Kidney (tissue), 14 donors: ENCODE data around the gene ZFAND3. TPM values are rescaled to one million over a fixed set of nuclear protein-coding genes. Genes with fewer than 3 reads are reported as not detected.

Experiments used
- DNase-seq, 5 donors: peaks; one replicate each; pipeline ENCODE4 v3.0.0-alpha.2; 2013 to 2020
- FAIRE-seq: peaks from 2 replicates; lab custom pipeline; 2012; peaks lifted over from hg19 to GRCh38; lab: Jason Lieb, UNC
- H3K27ac ChIP-seq, 2 donors: one replicate each; pipeline ENCODE4 v1.7.0; 2013; ENCODE audit warnings: low read depth in 2 of 2, low read length in 2 of 2, inconsistent platforms in 1 of 2
- H3K27me3 ChIP-seq: one replicate; pipeline ENCODE4 v1.7.1; 2013; ENCODE audit warnings: low read length, inconsistent platforms; ENCODE audit not compliant: control insufficient read depth, insufficient read depth
- H3K36me3 ChIP-seq, 3 donors: one replicate each; pipeline versions ENCODE4 v1.7.0 to v1.7.1; 2013; ENCODE audit warnings: low read length in 3 of 3, control low read depth in 1 of 3, inconsistent platforms in 1 of 3; ENCODE audit not compliant: insufficient read depth in 3 of 3, control insufficient read depth in 2 of 3
- H3K4me1 ChIP-seq, 3 donors: one replicate each; pipeline versions ENCODE4 v1.7.0 to v1.7.1; 2013; ENCODE audit warnings: low read length in 3 of 3, inconsistent platforms in 1 of 3, low read depth in 1 of 3; ENCODE audit not compliant: control insufficient read depth in 2 of 3, insufficient read depth in 2 of 3
- H3K4me3 ChIP-seq, 3 donors: one replicate each; pipeline versions ENCODE4 v1.7.0 to v1.8.1; 2013; ENCODE audit warnings: low read length in 3 of 3, control low read depth in 1 of 3, inconsistent platforms in 1 of 3
- H3K9ac ChIP-seq, 3 donors: one replicate each; pipeline versions ENCODE4 v1.7.0 to v1.7.1; 2013; ENCODE audit warnings: low read length in 3 of 3, control low read depth in 1 of 3, inconsistent platforms in 1 of 3
- H3K9me3 ChIP-seq, 3 donors: one replicate each; pipeline versions ENCODE4 v1.7.0 to v1.7.1; 2013; ENCODE audit warnings: low read length in 3 of 3, control low read depth in 1 of 3, inconsistent platforms in 1 of 3; ENCODE audit not compliant: control insufficient read depth in 2 of 3, insufficient read depth in 1 of 3
- CTCF ChIP-seq: IDR thresholded peaks from 3 replicates; pipeline ENCODE4 v1.5.1; 2012; ENCODE audit warnings: mild to moderate bottlenecking, moderate library complexity, borderline replicate concordance; ENCODE audit not compliant: insufficient read depth; ENCODE audit errors: extremely low read depth
- intact Hi-C: fragments of 100-400 bp; cut with DNase I; formaldehyde crosslinking; loops from one replicate; pipeline ENCODE4 v1.11.1; 2022
- polyA plus RNA-seq: library from polyadenylated mRNA; stranded (reverse); fragments of 350-450 nt; fragmentation: Illumina TruSeq; extraction: RNeasy Lipid Tissue Mini Kit (QIAGEN cat#74804); gene quantifications from one replicate; pipeline ENCODE4 v1.2.3, GENCODE V29; 2014; ENCODE audit warnings: low read depth, low replicate concordance; ENCODE audit not compliant: insufficient read depth
- total RNA-seq: library from RNA; stranded (reverse); fragmentation: NEBNext Ultra II Directional; extraction: Animal tissue kit (Norgen Biotek cat#: 25700); gene quantifications from one replicate; pipeline ENCODE4 v1.2.1, GENCODE V29; 2021
- donor health status: control.
- donor health status: control.
- donor health status: control.
- donor health status: control.
- donor health status: control.
- donor health status: DM: yes; HTN: yes; CAD: no.
- donor health status: Normal renal cell carcinoma (clear cell type).

The ZFAND3 gene
- total and polyA plus RNA-seq, 2 donors from 2014 or later, result 44.6 to 104 TPM

DNA sequence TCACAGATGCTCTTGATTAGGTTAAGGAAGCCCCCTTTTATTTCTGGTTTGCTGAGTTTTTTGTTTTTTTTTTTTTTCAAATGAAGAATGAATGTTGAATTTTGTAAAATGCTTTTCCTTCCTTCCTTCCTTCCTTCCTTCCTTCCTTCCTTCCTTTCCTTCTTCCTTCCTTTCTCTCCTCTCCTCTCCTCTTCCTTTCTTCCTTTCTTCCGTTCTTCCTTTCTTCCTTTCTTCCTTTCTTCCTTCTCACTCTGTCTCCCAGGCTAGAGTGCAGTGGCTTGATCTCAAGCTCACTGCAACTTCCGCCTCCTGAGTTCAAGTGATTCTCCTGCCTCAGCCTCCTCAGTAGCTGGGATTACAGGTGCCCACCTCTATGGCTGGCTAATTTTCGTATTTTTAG lies 158.2 kb downstream of the ZFAND3 start:
- FAIRE-seq, result no peak
- no peak for DNase-seq

DNA sequence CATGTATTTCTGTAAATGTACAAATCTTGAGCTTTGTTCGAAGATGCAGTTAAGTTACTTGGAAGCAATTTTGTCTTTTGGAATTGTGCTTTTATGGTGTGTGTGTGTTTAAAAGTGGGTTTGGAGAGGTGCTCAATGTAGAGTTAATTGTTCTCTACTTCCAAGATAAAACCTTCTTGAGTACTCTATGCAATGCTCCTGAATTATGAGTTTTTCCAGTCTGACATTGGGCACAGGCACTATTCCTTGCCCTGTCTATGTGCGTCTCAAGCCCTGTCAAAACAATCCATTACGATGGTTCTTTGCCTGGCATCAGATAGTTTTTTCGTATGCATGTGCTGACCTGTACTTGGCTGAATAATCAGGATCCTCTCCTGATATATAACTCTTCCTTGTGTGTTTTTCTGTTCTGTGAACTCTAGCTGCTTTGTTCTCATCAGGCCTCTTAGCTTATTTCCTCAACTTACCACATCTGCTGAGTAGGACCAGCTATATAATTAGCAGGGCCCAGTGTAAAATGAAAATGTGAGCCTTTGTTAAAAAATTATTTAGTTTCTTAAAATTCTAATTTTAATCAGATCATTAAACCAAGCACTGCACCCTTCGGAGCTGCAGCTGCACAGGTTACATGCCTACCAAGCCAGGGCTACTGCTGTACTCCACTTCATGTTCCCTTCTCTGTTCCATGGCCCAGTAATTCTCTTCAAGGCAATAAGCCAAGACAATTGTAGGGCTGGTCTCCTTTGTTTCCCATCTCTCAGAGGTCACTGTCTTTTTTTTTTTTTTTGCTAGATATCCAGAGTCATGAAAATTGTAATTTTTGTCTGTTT lies 160.1 kb downstream of the ZFAND3 start:
- H3K9ac ChIP-seq, result no peak overlapping the region
- no peaks in the 10 kb centered on the region for H3K27me3 ChIP-seq
- intact Hi-C loops, result no loop called here
- DNase-seq (no peak), FAIRE-seq (no peak)
- H3K4me1 ChIP-seq, result peaks cover 0 to 12% (median 0%) of the 10 kb centered on the region in 3 donors
- no peak overlapping the region for H3K27ac ChIP-seq
- no peak overlapping the region for H3K4me3 ChIP-seq
- peaks cover 0 to 7% (median 3%) of the 10 kb centered on the region in 3 donors for H3K9me3 ChIP-seq
- no peak for TF ChIP-seq CTCF
- H3K36me3 ChIP-seq, result no peaks in the 10 kb centered on the region

More for the DNA sequence above, 158.2 kb downstream of the ZFAND3 start:
- Histone ChIP-seq H3K9me3 (peaks cover 0 to 10% (median 3%) of the 10 kb centered on the region in 3 donors), H3K4me3 (no peak overlapping the region), H3K36me3 (no peaks in the 10 kb centered on the region), H3K27ac (no peak overlapping the region), H3K4me1 (peaks cover 0 to 12% (median 0%) of the 10 kb centered on the region in 3 donors), H3K9ac (no peak overlapping the region), H3K27me3 (no peaks in the 10 kb centered on the region)
- TF ChIP-seq CTCF, result no peak
- intact Hi-C loops, result no loop called here

DNA sequence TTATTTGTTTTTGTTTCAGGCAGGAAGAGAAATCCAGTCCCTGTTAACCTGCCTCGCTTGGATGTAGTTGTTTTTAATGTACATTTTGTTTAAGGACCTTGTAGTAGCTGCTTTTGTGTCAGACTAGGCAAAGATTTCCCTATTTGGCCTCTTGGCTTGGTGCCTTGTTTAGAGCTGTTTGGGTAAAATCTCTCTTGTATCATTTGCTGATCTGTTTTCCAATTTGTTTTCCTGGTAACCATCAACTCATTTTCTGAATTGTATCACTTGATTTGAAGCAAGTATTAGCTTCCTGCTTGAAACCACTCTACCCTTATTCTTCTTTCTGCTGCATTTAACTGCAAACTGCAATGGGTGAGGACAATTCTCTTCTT lies 160.7 kb downstream of the ZFAND3 start:
- no peak for TF ChIP-seq CTCF
- FAIRE-seq (no peak), DNase-seq (peak in 1 of 5 donors; percentile 39)
- Histone ChIP-seq H3K27me3 (no peaks in the 10 kb centered on the region), H3K4me3 (no peak overlapping the region), H3K9me3 (peaks cover 0 to under 1% (median 0%) of the 10 kb centered on the region in 3 donors), H3K9ac (no peak overlapping the region), H3K27ac (no peak overlapping the region), H3K4me1 (peaks cover 0 to 12% (median 0%) of the 10 kb centered on the region in 3 donors), H3K36me3 (no peaks in the 10 kb centered on the region)
- intact Hi-C loops, result no loop called here
